H1 (cell line): Measurements from ENCODE around the gene PANX2. TPM values are rescaled to one million over a fixed set of nuclear protein-coding genes. Genes with fewer than 3 reads are reported as not detected.
A peak's percentile ranks its signal among the peaks of the same experiment; 100 is the strongest.

Experiments used
- CTCF ChIA-PET: fragments of 300-600 bp; sonication (Branson Sonifier 250); formaldehyde crosslinking; loops from one replicate; lab custom pipeline; 2021; ENCODE audit not compliant: partially characterized antibody; lab: Charles Lee
- POLR2A ChIA-PET: fragments of 300-600 bp; sonication (Branson Sonifier 250); formaldehyde crosslinking; loops from one replicate; lab custom pipeline; 2021; ENCODE audit warnings: inconsistent platforms; ENCODE audit not compliant: partially characterized antibody; lab: Charles Lee
- DNase-seq, 2 experiments: peaks; one replicate each; pipeline versions ENCODE4 v3.0.0 to v3.0.0-alpha.2; 2010 to 2022; ENCODE audit warnings: low spot score in 2 of 2, low read depth in 1 of 2, mixed read lengths in 1 of 2
- FAIRE-seq: peaks from 2 replicates; lab custom pipeline; 2011; peaks lifted over from hg19 to GRCh38; lab: Jason Lieb, UNC
- H2AFZ ChIP-seq: 2 replicates; pipeline ENCODE4 v1.8.1; 2012; ENCODE audit warnings: low read length, inconsistent platforms
- H2AK5ac ChIP-seq: 2 replicates; pipeline ENCODE4 v1.6.1; 2013; ENCODE audit warnings: low read depth, low read length
- H2BK120ac ChIP-seq: replicated peaks from 2 replicates; pipeline ENCODE3; 2013; ENCODE audit warnings: low read depth, low read length, inconsistent platforms
- H2BK12ac ChIP-seq: 2 replicates; pipeline ENCODE4 v1.6.1; 2013; ENCODE audit warnings: low read depth, low read length
- H2BK15ac ChIP-seq: 2 replicates; pipeline ENCODE4 v1.6.1; 2013; ENCODE audit warnings: low read length
- H2BK20ac ChIP-seq: 2 replicates; pipeline ENCODE4 v1.6.1; 2013; ENCODE audit warnings: low read length
- H2BK5ac ChIP-seq: 2 replicates; pipeline ENCODE4 v1.6.1; 2013; ENCODE audit warnings: low read depth, low read length
- H3K14ac ChIP-seq: 2 replicates; pipeline ENCODE4 v1.6.1; 2013; ENCODE audit warnings: inconsistent platforms; ENCODE audit not compliant: insufficient read length
- H3K18ac ChIP-seq: 2 replicates; pipeline ENCODE4 v1.6.1; 2013; ENCODE audit warnings: low read length; ENCODE audit errors: extremely low read depth
- H3K23ac ChIP-seq: 2 replicates; pipeline ENCODE4 v1.6.1; 2013; ENCODE audit warnings: inconsistent platforms; ENCODE audit not compliant: insufficient read length
- H3K23me2 ChIP-seq: 2 replicates; pipeline ENCODE4 v1.6.1; 2013; ENCODE audit warnings: low read depth, low read length
- H3K27ac ChIP-seq: 2 replicates; pipeline ENCODE4 v1.6.1; 2011; ENCODE audit warnings: low read depth, low read length, inconsistent platforms
- H3K27me3 ChIP-seq, 4 experiments: replicated peaks in 1 of 4; 1 replicate in 1 of 4; 2 replicates in 3 of 4; pipeline versions ENCODE4 v1.6.1 to v1.8.1; 2011 to 2013; ENCODE audit warnings: low read length in 3 of 4, mild to moderate bottlenecking in 3 of 4, inconsistent platforms in 2 of 4, mixed read lengths in 2 of 4, moderate library complexity in 1 of 4; ENCODE audit not compliant: control insufficient read depth in 3 of 4, insufficient read depth in 3 of 4; ENCODE audit errors: extremely low read depth in 1 of 4
- H3K36me3 ChIP-seq, 4 experiments: 2 replicates each; pipeline versions ENCODE4 v1.6.1 to v1.8.1; 2011 to 2013; ENCODE audit warnings: mild to moderate bottlenecking in 4 of 4, low read length in 3 of 4, moderate library complexity in 2 of 4, control low read depth in 1 of 4, inconsistent platforms in 1 of 4; ENCODE audit not compliant: insufficient read depth in 4 of 4, control insufficient read depth in 2 of 4
- H3K4ac ChIP-seq: replicated peaks from 2 replicates; pipeline ENCODE3; 2013; ENCODE audit warnings: low read length, low read depth, mixed read lengths, inconsistent platforms; ENCODE audit not compliant: insufficient read length
- H3K4me1 ChIP-seq, 4 experiments: replicated peaks in 1 of 4; 1 replicate in 1 of 4; 2 replicates in 3 of 4; pipeline versions ENCODE4 v1.6.1 to v1.8.1; 2011 to 2013; ENCODE audit warnings: low read length in 3 of 4, inconsistent platforms in 2 of 4, mixed read lengths in 1 of 4; ENCODE audit not compliant: insufficient read depth in 4 of 4, control insufficient read depth in 3 of 4
- H3K4me2 ChIP-seq, 2 experiments: 2 replicates each; pipeline versions ENCODE4 v1.6.1 to v1.8.1; 2011 to 2013; ENCODE audit warnings: low read depth in 2 of 2, low read length in 2 of 2, control low read depth in 1 of 2, inconsistent platforms in 1 of 2, mild to moderate bottlenecking in 1 of 2; ENCODE audit not compliant: insufficient read depth in 1 of 2
- H3K4me3 ChIP-seq, 4 experiments: fragments of 200-600, 300-600 bp in 1 of 4; sonication (generic), shearing (Covaris generic), sonication (Bioruptor Twin) in 1 of 4; 2 replicates each; pipeline versions ENCODE4 v1.5.1 to v1.8.1; 2011 to 2016; ENCODE audit warnings: low read length in 4 of 4, low read depth in 3 of 4, control low read depth in 2 of 4, inconsistent platforms in 2 of 4, mild to moderate bottlenecking in 2 of 4, mixed read lengths in 1 of 4, moderate library complexity in 1 of 4; ENCODE audit not compliant: insufficient read depth in 2 of 4; ENCODE audit errors: extremely low read depth in 1 of 4
- H3K56ac ChIP-seq: replicated peaks from 2 replicates; pipeline ENCODE3; 2013; ENCODE audit warnings: low read depth, mild to moderate bottlenecking, mixed read lengths, low read length, inconsistent platforms; ENCODE audit not compliant: insufficient read length
- H3K79me1 ChIP-seq: 2 replicates; pipeline ENCODE4 v1.6.1; 2013; ENCODE audit warnings: low read depth, low read length, control low read depth
- H3K79me2 ChIP-seq, 2 experiments: 2 replicates each; pipeline versions ENCODE4 v1.6.1 to v1.8.1; 2012 to 2013; ENCODE audit warnings: low read length in 2 of 2, mild to moderate bottlenecking in 2 of 2, inconsistent platforms in 1 of 2; ENCODE audit not compliant: insufficient read depth in 2 of 2, control insufficient read depth in 1 of 2
- H3K9ac ChIP-seq, 4 experiments: replicated peaks in 1 of 4; 1 replicate in 1 of 4; 2 replicates in 3 of 4; pipeline versions ENCODE4 v1.6.1 to v1.8.1; 2011 to 2013; ENCODE audit warnings: low read depth in 3 of 4, low read length in 3 of 4, control low read depth in 2 of 4, mild to moderate bottlenecking in 2 of 4, moderate library complexity in 2 of 4, inconsistent platforms in 1 of 4; ENCODE audit errors: extremely low read depth in 1 of 4
- H3K9me3 ChIP-seq, 2 experiments: 2 replicates each; pipeline versions ENCODE4 v1.6.1 to v1.8.1; 2012 to 2013; ENCODE audit warnings: mild to moderate bottlenecking in 2 of 2, moderate library complexity in 2 of 2, control low read depth in 1 of 2, inconsistent platforms in 1 of 2, low read depth in 1 of 2, low read length in 1 of 2, mixed read lengths in 1 of 2; ENCODE audit not compliant: insufficient read depth in 2 of 2
- H4K20me1 ChIP-seq, 2 experiments: replicated peaks in 1 of 2; 2 replicates each; pipeline versions ENCODE3 to v1.8.1; 2011 to 2013; ENCODE audit warnings: inconsistent platforms in 2 of 2, low read length in 2 of 2, mild to moderate bottlenecking in 1 of 2; ENCODE audit not compliant: insufficient read depth in 2 of 2, control insufficient read depth in 1 of 2
- H4K5ac ChIP-seq: 2 replicates; pipeline ENCODE4 v1.6.1; 2013; ENCODE audit warnings: low read length, low read depth, mixed read lengths, inconsistent platforms; ENCODE audit not compliant: insufficient read length
- H4K8ac ChIP-seq: 2 replicates; pipeline ENCODE4 v1.8.0; 2013; ENCODE audit warnings: mild to moderate bottlenecking, moderate library complexity, low read length, inconsistent platforms; ENCODE audit not compliant: insufficient read depth; ENCODE audit errors: extremely low read depth
- H4K91ac ChIP-seq: replicated peaks from 2 replicates; pipeline ENCODE3; 2013; ENCODE audit warnings: low read length, mixed read lengths, inconsistent platforms; ENCODE audit not compliant: insufficient read length
- FOSL1 ChIP-seq: IDR thresholded peaks from 2 replicates; pipeline ENCODE4 v1.6.1; 2011; ENCODE audit warnings: mild to moderate bottlenecking, low read depth, low read length, moderate library complexity; ENCODE audit not compliant: insufficient read depth
- HDAC2 ChIP-seq, 2 experiments: fragments of 300-600 bp in 1 of 2; sonication (generic) in 1 of 2; IDR thresholded peaks; 2 replicates each; pipeline ENCODE4 v1.6.1; 2011 to 2012; ENCODE audit warnings: low read depth in 2 of 2, low read length in 2 of 2, mild to moderate bottlenecking in 2 of 2, moderate library complexity in 2 of 2, borderline replicate concordance in 1 of 2, inconsistent platforms in 1 of 2
- HDAC6 ChIP-seq: IDR thresholded peaks from one replicate; pipeline ENCODE4 v1.7.1; 2012; ENCODE audit warnings: low read depth, mild to moderate bottlenecking, inconsistent platforms, low read length, moderate library complexity
- NRF1 ChIP-seq: IDR thresholded peaks from 2 replicates; pipeline ENCODE4 v1.6.1; 2011; ENCODE audit warnings: mild to moderate bottlenecking, low read depth, low read length, improper control_type of control experiment
- POLR2AphosphoS5 ChIP-seq: IDR thresholded peaks from 2 replicates; pipeline ENCODE4 v1.6.1; 2011; ENCODE audit warnings: low read depth, low read length
- SIN3A ChIP-seq, 2 experiments: IDR thresholded peaks in 1 of 2; conservative IDR thresholded peaks in 1 of 2; 2 replicates each; pipeline ENCODE4 v1.6.1; 2011 to 2012; ENCODE audit warnings: low read length in 2 of 2, improper control_type of control experiment in 1 of 2, low read depth in 1 of 2, mild to moderate bottlenecking in 1 of 2
- SIRT6 ChIP-seq: IDR thresholded peaks from one replicate; pipeline ENCODE4 v1.7.1; 2012; ENCODE audit warnings: low read length, inconsistent platforms
- SIX5 ChIP-seq: IDR thresholded peaks from 2 replicates; pipeline ENCODE4 v1.6.1; 2011; ENCODE audit warnings: mild to moderate bottlenecking, low read depth, low read length
- WGBS, 2 experiments: shearing (Covaris generic) in 1 of 2; methylation state at CpG; one replicate each; pipeline versions ENCODE4 v1.1.6 to v1.1.7; 2013 to 2015; ENCODE audit warnings: low lambda C conversion rate in 2 of 2, mixed read lengths in 2 of 2, inconsistent platforms in 1 of 2, low coverage in 1 of 2, missing lambda C conversion rate in 1 of 2; ENCODE audit not compliant: insufficient replicate concordance in 2 of 2, insufficient coverage in 1 of 2, insufficient read length in 1 of 2; ENCODE audit errors: extremely low coverage in 1 of 2, missing lambda C conversion rate in 1 of 2; 5-methylcytosine and 5-hydroxymethylcytosine counted together
- polyA plus RNA-seq, 7 experiments: library from polyadenylated mRNA; depleted of rRNA in 3 of 7; stranded (reverse) in 5 of 7; unstranded in 2 of 7; fragments of >200 nt in 5 of 7; fragments of 200-250 nt in 2 of 7; gene quantifications; 1 replicate in 5 of 7; 2 replicates in 1 of 7; 4 replicates in 1 of 7; pipeline versions ENCODE4 v1.2.1 to v1.2.3, GENCODE V29; 2011 to 2013; ENCODE audit warnings: missing spikeins in 2 of 7, mixed read lengths in 2 of 7
- total RNA-seq: library from RNA; stranded (reverse); fragmentation: NEBNext Ultra II Directional; extraction: Animal tissue kit (Norgen Biotek cat#: 25700); gene quantifications from 2 replicates; pipeline ENCODE4 v1.2.1, GENCODE V29; 2021

PANX2 gene
- total and polyA plus RNA-seq, 2 of the 8 experiments (the other 6 are each of a cell fraction or from before 2014, with no cell fraction given) = 3.5 to 5.0 TPM

- Histone ChIP-seq H4K8ac (peak overlapping the region; percentile 68; the same call in 1 of the 2 replicates), H3K27me3 (no peaks in the 10 kb centered on the region), H4K20me1 (no peaks in the 10 kb centered on the region), H3K23ac (no peak overlapping the region), H3K4ac (no peak overlapping the region), H3K79me2 (no peaks in the 10 kb centered on the region), H2BK120ac (no peak overlapping the region), H3K27ac (no peak overlapping the region), H3K23me2 (no peaks in the 10 kb centered on the region), H3K9ac (no peak overlapping the region), H2AFZ (no peak overlapping the region), H4K91ac (no peak overlapping the region), H3K4me3 (no peak overlapping the region), H3K79me1 (no peaks in the 10 kb centered on the region), H3K56ac (no peak overlapping the region), H3K9me3 (no peaks in the 10 kb centered on the region), H2BK5ac (no peak overlapping the region), H2BK20ac (no peak overlapping the region), H3K36me3 (no peaks in the 10 kb centered on the region), H3K4me1 (no peaks in the 10 kb centered on the region), H4K5ac (no peak overlapping the region), H3K4me2 (no peak overlapping the region), H2BK15ac (no peak overlapping the region), H3K18ac (no peak overlapping the region), H2BK12ac (no peak overlapping the region), H3K14ac (no peak overlapping the region), H2AK5ac (no peak overlapping the region)
- ChIA-PET POLR2A (interaction anchor here (0.7 kb wide), 1 partner anchor 429 kb away, joined by 4 read pairs; no protein-coding TSS in a partner anchor), CTCF (no interaction called here)
- no peak for TF ChIP-seq SIN3A (conservative IDR thresholded peaks at IDR 0.05 in 1 of 2, IDR thresholded peaks at IDR 0.05 in 1 of 2; ENCODE audit: low read depth in 1 of 2, low read length in 2 of 2)
- TF ChIP-seq HDAC2 (IDR thresholded peaks at IDR 0.05; ENCODE audit: borderline replicate concordance in 1 of 2, low read depth in 2 of 2, low read length in 2 of 2) = no peak
- no peak for TF ChIP-seq SIRT6
- no peak for TF ChIP-seq FOSL1
- no peak for TF ChIP-seq NRF1
- TF ChIP-seq POLR2AphosphoS5 = no peak
- TF ChIP-seq SIX5 = no peak
- TF ChIP-seq HDAC6 = no peak
- no peak for FAIRE-seq
- 78% methylated on average over 10 of the region's 10 CpGs; no CpG with 5 or more reads in 1 of the 2 experiments for WGBS, 2 experiments
- no peak for DNase-seq
These were observed 36.0 kb upstream of the PANX2 start for GRCh38 chr22:50134481-50134880.
